ENCODE results near the gene CHCHD3. TPM values are rescaled to one million over a fixed set of nuclear protein-coding genes. Genes with fewer than 3 reads are reported as not detected.

Gene CHCHD3
- polyA plus RNA-seq, 4 donors: 51.1 to 99.3 (median 74.9) TPM

- DNase-seq (ENCODE audit: low read depth in 4 of 4, low spot score in 3 of 4): no peak
Measured at GRCh38 chr7:133081119-133081598, 731 bp downstream of the CHCHD3 start.

DNA sequence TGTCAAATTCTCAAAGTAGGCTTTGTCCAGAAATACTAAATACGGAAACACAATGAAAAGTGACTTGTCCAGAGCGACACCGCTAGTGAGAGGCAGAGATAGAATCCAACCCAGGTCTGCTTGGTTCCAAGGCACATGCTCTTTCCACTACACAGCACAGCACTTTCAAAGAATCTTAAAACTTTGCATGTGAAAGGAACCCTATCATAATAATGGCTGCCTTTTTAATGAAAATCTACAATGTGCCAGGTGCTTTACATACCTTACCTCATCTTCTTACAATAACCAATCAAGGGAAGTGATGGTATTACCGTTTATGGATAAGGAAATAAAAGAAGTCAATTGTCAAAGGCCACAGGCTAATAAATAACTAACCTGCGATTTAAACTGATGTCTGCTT lies 2.6 kb downstream of the CHCHD3 start:
- DNase-seq (ENCODE audit: low read depth in 4 of 4, low spot score in 3 of 4): no peak

DNA sequence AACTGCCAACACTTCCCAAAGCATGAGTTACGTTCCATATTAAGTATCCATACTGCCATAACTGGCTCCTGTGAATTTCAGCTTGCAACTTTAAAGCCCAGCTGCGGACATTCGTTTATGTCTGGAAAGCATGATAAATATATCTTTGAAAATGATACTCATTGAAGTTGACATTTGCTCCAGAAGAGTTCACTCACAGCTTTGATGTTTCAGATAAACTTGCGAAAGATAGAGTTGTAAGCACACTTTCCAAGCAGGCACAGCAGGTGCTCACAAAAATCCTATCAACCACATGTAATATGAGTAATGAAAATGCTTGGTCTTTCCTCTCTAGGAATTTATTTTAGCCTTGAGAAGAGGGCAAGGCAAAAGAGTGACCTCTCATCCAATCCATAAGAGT lies 4.5 kb downstream of the CHCHD3 start:
- DNase-seq (ENCODE audit: low read depth in 4 of 4, low spot score in 3 of 4): no peak

GRCh38 chr7:133076142-133076541 lies 5.7 kb downstream of the CHCHD3 start:
- no peak for DNase-seq (ENCODE audit: low read depth in 4 of 4, low spot score in 3 of 4)

GRCh38 chr7:133071506-133071905 lies 10.4 kb downstream of the CHCHD3 start:
- no peak for DNase-seq (ENCODE audit: low read depth in 4 of 4, low spot score in 3 of 4)

- no peak for DNase-seq (ENCODE audit: low read depth in 4 of 4, low spot score in 3 of 4)
Measured at GRCh38 chr7:133070562-133070961, 11.3 kb downstream of the CHCHD3 start.

DNA sequence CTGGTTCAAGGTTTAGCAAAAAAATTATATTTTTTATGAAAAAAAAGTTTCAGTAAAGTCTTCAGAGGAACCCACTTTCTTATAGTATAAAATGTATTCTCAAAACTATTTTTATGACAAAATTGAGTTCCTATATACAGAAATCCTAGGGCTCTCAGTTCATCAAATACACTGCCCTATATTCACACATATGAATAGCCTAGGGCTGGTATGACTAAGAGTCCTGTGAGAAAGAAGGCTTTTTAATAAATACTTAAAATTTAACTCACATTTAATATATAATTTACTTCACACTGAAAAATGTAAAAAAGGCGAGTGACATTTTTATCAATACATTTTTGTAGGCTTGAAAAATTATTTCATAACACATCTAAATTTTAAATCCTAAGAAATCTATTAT lies 16.6 kb downstream of the CHCHD3 start:
- no peak for DNase-seq (ENCODE audit: low read depth in 4 of 4, low spot score in 3 of 4)

- DNase-seq (ENCODE audit: low read depth in 4 of 4, low spot score in 3 of 4): no peak
Measured at GRCh38 chr7:133064082-133064820, 17.6 kb downstream of the CHCHD3 start.

GRCh38 chr7:133061792-133062191 lies 20.1 kb downstream of the CHCHD3 start:
- DNase-seq (ENCODE audit: low read depth in 4 of 4, low spot score in 3 of 4): no peak

GRCh38 chr7:133061357-133061756 lies 20.5 kb downstream of the CHCHD3 start:
- no peak for DNase-seq (ENCODE audit: low read depth in 4 of 4, low spot score in 3 of 4)

- DNase-seq (ENCODE audit: low read depth in 4 of 4, low spot score in 3 of 4): no peak
Measured at GRCh38 chr7:133060004-133060403, 21.9 kb downstream of the CHCHD3 start.

GRCh38 chr7:133059263-133059662 lies 22.6 kb downstream of the CHCHD3 start:
- no peak for DNase-seq (ENCODE audit: low read depth in 4 of 4, low spot score in 3 of 4)

DNA sequence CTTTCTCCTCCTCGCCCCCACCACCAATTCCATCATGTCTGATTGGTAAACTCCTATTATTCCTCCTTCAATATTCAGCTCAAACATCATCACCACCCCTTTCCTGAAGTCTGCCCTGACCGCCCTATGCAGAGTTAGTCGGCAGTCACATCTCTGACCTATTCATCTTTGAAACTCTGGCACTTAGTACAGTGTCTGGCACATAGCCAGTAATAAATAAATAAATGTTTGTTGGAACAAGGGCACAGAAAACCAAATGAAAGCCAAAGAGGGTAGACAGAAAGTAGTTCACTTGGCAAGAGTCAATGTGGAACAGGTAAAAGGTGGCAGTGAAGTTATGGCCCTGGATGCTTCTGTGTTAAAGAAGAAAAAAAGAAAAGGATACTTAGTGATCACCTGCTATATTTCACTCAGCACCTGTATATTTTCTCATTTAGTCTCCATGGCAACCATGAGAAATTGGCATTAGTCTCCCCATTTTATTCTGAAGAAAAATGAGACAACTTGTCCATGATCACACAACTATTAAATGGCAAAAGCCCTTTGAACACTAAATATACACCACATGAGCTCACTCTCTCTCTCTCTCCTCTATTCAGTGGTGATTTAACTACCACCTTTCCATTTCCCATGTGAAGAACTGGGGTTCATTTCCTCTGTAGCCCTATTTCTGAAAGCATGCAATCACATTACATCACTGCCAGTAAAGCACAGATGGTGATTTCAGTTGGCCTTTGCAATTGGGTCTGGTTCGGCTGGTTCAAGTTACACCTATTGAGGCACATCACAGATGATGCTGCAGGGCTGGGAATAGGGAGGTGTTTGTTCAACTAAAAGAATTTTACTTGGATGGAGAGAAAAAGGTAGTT lies 25.3 kb downstream of the CHCHD3 start:
- no peak for DNase-seq (ENCODE audit: low read depth in 4 of 4, low spot score in 3 of 4)

DNA sequence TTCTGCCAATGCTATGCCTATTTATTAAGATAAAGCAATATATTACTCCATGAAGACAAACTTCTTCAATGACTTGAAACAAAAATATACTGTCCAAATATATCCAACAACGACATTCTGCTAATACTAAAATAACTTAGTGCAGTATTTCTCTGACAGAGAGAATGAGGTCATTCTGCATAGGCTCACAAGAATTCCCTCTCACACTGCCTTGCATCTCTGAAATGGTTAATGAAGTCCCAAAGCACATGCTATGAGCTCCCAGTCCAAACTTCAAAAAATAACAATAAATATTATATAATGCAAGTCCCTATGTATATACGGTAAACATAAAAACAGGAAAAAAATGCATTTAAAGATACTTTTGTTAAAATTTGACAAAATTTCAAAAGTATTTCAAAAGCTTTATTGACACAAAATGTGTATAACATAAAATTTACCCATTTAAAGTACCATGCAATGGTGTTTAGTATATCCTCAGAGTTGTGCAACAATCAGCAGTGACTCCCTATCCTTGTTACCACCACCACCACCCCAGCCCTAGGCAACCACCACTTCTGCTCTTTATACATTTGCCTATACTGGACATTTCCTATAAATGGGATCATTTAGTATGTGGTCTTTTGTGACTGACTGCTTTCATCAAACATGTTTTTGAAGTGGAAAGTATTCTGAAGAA lies 27.6 kb downstream of the CHCHD3 start:
- no peak for DNase-seq (ENCODE audit: low read depth in 4 of 4, low spot score in 3 of 4)

DNA sequence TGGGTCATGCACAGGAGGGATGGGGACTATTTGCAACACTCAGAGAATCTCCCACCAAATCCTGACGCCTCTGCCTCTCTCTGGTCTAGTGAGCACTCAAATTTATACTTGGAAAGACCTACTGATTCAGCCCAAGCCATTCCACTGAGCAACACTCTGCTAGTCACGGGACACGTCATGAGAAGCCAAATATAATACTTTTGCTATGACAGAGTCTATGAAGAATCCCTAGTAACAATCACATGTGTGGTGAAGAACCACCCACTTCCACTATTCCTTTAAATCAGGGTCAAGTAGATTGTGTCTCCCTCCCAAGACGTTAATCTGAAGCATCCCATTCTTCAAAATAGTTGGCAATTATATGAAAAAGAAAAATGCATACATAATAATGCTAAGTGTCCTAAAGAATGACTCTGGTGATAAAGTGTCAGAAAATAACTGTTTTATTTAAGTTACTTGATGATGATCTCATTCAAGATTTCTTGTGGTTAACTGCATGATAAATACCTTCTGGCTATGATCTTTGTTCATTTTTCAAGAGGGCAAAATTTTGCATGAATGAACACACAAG lies 28.5 kb downstream of the CHCHD3 start:
- DNase-seq (ENCODE audit: low read depth in 4 of 4, low spot score in 3 of 4): no peak

DNA sequence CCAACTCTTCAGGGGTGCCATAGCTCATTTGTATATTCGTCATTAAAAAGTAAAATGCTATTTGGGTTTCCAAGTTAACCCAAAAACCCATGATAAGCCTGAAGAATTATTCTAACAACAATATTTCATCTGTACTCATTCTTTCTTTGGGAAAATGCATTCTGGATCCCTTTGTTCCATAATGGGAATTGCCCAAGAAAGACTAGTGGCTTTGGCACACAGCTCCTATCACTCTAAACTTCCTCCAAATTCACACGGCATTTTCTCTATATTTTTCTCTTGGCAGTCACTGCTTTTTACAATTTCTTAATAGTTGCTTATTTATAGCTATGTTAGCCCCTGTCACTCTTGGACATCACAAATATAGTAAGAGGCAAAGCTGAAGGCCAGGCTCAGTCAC lies 29.1 kb downstream of the CHCHD3 start:
- DNase-seq (ENCODE audit: low read depth in 4 of 4, low spot score in 3 of 4): no peak

DNA sequence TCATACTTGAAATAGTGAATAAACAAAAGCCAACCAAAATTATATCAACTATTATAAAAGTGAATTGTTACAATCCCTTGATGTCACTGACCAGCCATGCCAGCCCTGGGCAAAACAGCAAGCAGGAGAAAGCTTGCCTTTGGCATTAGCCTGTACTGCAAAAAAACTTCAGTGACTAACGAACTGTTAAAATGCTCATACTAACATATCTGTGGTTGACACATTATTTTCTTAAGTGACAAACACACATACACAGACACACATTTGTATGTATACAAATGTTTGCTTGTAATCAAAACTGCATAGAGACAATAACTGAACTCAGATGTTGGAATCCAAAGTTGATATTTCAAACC lies 29.5 kb downstream of the CHCHD3 start:
- DNase-seq (ENCODE audit: low read depth in 4 of 4, low spot score in 3 of 4): no peak

GRCh38 chr7:133051719-133052400 lies 30.0 kb downstream of the CHCHD3 start:
- no peak for DNase-seq (ENCODE audit: low read depth in 4 of 4, low spot score in 3 of 4)

- DNase-seq (ENCODE audit: low read depth in 4 of 4, low spot score in 3 of 4): no peak
Measured at GRCh38 chr7:133051066-133051465, 30.8 kb downstream of the CHCHD3 start.

GRCh38 chr7:133050200-133050995 lies 31.5 kb downstream of the CHCHD3 start:
- no peak for DNase-seq (ENCODE audit: low read depth in 4 of 4, low spot score in 3 of 4)
